Embryonic facial prominence (tissue), 1 donor: ENCODE results near the gene OVCH1.
"Not testable (repeated sequence)": the region's sequence is repeated elsewhere in the genome, so short reads cannot be mapped to it uniquely, and the experiment has no call there.

ENCODE experiments used
- DNase-seq: peaks from one replicate; pipeline ENCODE4 v3.0.0-alpha.2; 2016; ENCODE audit errors: extremely low spot score

The OVCH1 gene

DNA sequence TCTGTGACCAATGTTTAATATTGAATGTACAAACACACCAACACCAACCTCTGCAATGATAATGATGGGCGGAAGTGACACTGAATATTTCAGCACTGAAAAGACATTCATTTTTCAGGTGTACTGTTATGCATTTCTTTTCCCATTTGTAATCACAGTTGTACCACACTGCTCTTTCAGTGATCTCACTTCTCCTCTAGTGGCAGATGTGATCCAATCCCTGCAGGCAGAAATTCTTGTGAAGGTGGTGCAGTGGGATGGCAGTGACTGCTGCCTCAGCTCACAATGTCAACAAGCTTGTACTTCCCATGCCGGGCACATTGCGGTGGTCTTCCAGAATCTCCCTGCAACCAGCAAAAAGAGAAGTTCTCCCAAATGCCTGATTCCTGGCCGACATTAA lies 93.5 kb downstream of the OVCH1 start:
- DNase-seq, result no peak

- DNase-seq, result no peak
These were observed 95.0 kb downstream of the OVCH1 start for GRCh38 chr12:29402437-29402836.

GRCh38 chr12:29398495-29398894 lies 99.0 kb downstream of the OVCH1 start:
- no peak for DNase-seq

DNA sequence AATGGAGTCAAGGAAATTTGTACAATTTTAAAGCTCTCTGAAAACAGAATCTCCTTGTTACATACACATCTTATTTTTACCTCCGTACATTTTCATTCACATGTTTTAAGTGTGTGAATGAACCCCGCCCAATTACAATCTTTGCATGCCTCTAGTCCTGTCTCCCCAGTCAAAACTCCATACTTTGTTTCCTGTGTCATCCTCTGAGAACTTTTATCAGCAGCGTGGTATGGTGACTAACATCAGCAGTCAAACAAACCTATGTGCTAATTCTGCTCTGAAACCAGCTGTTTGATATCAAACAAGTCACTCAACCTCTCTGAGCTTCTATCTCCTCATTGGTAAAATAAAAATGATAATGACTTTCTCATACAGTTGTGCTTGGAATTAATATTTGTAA lies 100.7 kb downstream of the OVCH1 start:
- DNase-seq, result no peak

- DNase-seq, result no peak
These were observed 102.1 kb downstream of the OVCH1 start for GRCh38 chr12:29395356-29395755.

DNA sequence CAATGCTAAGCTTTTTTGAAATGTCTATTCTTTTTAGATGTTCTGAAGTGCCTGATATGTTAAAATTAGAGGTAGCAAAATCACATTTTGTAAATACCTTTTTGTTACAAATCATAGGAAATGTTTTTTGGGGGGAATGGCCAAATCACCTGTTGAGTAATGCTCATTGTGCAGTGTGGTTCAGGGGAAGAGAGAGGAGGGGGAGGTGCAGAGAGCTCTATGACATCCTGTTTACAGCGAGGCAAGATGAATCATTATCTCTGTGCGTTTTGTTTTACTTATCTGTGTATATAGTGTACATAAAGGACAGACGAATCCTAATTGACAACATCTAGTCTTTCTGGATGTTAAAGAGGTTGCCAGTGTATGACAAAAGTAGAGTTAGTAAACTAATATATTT lies 107.1 kb downstream of the OVCH1 start:
- not testable (repeated sequence) for DNase-seq

DNA sequence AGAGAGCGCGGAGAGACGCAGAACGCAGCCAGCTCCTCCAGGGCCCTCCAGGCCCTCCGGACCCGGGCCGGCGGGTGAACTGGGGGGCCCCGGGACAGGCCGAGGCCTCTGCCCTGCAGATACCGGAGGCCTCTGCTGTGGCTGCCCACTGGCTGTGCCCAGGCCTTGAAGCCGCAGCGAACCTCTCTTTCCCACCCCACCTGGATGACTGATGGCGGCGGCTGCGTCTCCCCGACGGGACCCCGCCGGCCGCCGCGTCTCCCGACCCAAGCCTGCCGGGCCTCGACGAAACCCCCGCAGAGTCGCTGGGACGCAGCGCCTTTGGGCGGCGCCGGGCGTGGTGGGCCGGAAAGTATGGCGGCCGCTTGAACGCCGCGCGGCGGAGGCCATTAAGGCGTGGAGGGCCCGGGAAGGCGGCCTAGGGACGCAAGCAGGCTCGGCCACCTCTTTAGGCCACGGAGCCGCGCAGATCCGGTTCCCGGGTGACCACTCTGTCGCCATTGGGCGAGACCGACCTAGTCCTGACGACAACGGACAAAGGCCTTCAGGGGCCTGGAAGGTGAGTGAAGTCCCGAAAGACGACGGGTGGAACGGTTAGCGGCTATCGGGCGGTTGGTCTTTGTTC lies 108.1 kb downstream of the OVCH1 start:
- no peak for DNase-seq

GRCh38 chr12:29386084-29386680 lies 111.3 kb downstream of the OVCH1 start:
- not testable (repeated sequence) for DNase-seq

- DNase-seq, result not testable (repeated sequence)
These were observed 112.3 kb downstream of the OVCH1 start for GRCh38 chr12:29385194-29385593.

GRCh38 chr12:29382251-29382650 lies 115.2 kb downstream of the OVCH1 start:
- no peak for DNase-seq

DNA sequence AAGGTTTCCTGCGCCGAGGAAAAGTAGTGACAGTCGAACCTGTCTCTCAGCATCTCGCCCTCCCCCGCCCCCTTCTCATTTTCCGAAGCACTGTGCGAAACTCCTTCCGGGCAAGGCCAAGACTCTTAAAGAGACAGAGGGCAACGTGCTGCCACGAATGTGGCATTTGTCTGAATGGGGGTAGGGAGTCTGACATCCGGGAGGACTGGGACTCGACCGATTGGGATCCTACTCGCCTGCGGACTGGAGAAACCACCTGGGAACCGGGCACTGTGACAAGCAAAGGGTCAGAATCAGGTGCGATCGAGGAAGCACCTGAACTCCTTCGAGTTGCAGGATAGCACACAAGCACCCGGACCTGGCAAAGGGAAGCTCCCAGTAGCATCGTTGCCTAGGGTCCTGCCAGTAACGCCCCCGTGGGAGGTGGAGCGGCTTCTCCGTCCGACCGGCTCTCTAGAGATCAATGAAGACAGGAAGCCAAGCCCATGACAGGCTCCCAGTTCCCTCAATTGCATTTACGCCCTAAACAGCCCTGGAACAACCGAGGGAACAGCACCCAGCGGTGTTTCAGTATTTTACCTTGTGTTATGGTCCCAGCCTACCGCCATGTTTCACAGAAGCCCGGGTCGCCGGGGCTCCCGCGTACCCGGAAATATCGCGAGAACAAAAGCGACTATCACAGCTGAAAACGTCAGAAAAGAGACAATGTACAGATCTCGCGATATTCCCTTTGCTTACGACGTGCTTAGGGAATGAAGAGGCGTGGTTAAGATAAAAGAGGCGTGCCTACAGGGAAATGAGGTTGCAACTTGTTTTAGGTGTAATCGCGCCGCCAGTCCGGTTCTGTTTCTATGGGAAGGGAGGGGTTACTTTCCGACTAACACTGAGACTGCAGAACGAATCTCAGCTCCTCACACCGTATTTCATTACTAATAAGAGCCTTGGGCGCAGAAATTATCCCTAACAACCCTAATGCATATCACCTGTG lies 116.7 kb downstream of the OVCH1 start, which contains the start of gene ERGIC2:
ERGIC2 (minus strand) TSS at position 637 of the 988 bp plus-strand sequence. CDS start 9,539 bp downstream, outside the sequence.
- peak; percentile 100 for DNase-seq
